Inferior parietal cortex (tissue), 1 donor: Measurements from ENCODE around the gene SETBP1.
"Not testable (repeated sequence)": the region's sequence is repeated elsewhere in the genome, so short reads cannot be mapped to it uniquely, and the experiment has no call there.

Experiments
- DNase-seq: peaks from one replicate; pipeline ENCODE4 v3.0.0-alpha.2; 2016; ENCODE audit errors: extremely low spot score

Gene SETBP1

GRCh38 chr18:44790860-44791259, 110.2 kb downstream of the SETBP1 start:
- no peak for DNase-seq

GRCh38 chr18:44791520-44791919, 110.8 kb downstream of the SETBP1 start:
- no peak for DNase-seq

- DNase-seq, result no peak
These were observed 111.9 kb downstream of the SETBP1 start for GRCh38 chr18:44792456-44793061.

- DNase-seq, result no peak
These were observed 112.5 kb downstream of the SETBP1 start for GRCh38 chr18:44793194-44793593.

GRCh38 chr18:44793685-44794084, 113.0 kb downstream of the SETBP1 start:
- DNase-seq, result no peak

- DNase-seq, result no peak
These were observed 114.6 kb downstream of the SETBP1 start for GRCh38 chr18:44795241-44795640.

- no peak for DNase-seq
These were observed 116.0 kb downstream of the SETBP1 start for GRCh38 chr18:44796429-44797428.

GRCh38 chr18:44798433-44799048, 117.9 kb downstream of the SETBP1 start:
- no peak for DNase-seq

- no peak for DNase-seq
These were observed 118.8 kb downstream of the SETBP1 start for GRCh38 chr18:44799382-44799906.

- DNase-seq, result no peak
These were observed 119.3 kb downstream of the SETBP1 start for GRCh38 chr18:44799907-44800421.

- DNase-seq, result not testable (repeated sequence)
These were observed 120.1 kb downstream of the SETBP1 start for GRCh38 chr18:44800766-44801165.

GRCh38 chr18:44801781-44802180, 121.1 kb downstream of the SETBP1 start:
- no peak for DNase-seq

GRCh38 chr18:44802508-44802907, 121.8 kb downstream of the SETBP1 start:
- no peak for DNase-seq

- no peak for DNase-seq
These were observed 122.4 kb downstream of the SETBP1 start for GRCh38 chr18:44803019-44803650.

GRCh38 chr18:44804033-44804432, 123.3 kb downstream of the SETBP1 start:
- no peak for DNase-seq

GRCh38 chr18:44805176-44805575, 124.5 kb downstream of the SETBP1 start:
- no peak for DNase-seq

- DNase-seq, result no peak
These were observed 125.0 kb downstream of the SETBP1 start for GRCh38 chr18:44805643-44806042.

GRCh38 chr18:44807766-44808165, 127.1 kb downstream of the SETBP1 start:
- DNase-seq, result no peak

- DNase-seq, result no peak
These were observed 131.0 kb downstream of the SETBP1 start for GRCh38 chr18:44811572-44812125.

GRCh38 chr18:44812426-44812825, 131.7 kb downstream of the SETBP1 start:
- DNase-seq, result no peak

GRCh38 chr18:44813586-44813985, 132.9 kb downstream of the SETBP1 start:
- DNase-seq, result no peak
